CD14-positive monocyte (primary cell): ENCODE results near the gene USP31. TPM values are rescaled to one million over a fixed set of nuclear protein-coding genes. Genes with fewer than 3 reads are reported as not detected.

Experiments
- DNase-seq, 3 donors: peaks; one replicate each; pipeline ENCODE4 v3.0.0-alpha.2; 2011 to 2022
- H2AFZ ChIP-seq: 2 replicates; pipeline ENCODE4 v1.6.0; 2012; ENCODE audit warnings: mild to moderate bottlenecking, low read depth, low read length, inconsistent platforms; ENCODE audit not compliant: insufficient read depth, poor library complexity, severe bottlenecking
- H3K27ac ChIP-seq, 2 donors: 1 replicate in 1 of 2; 2 replicates in 1 of 2; pipeline ENCODE4 v1.5.1; 2012 to 2013; ENCODE audit warnings: low read length in 2 of 2, control low read depth in 1 of 2, inconsistent platforms in 1 of 2, low read depth in 1 of 2, mild to moderate bottlenecking in 1 of 2
- H3K27me3 ChIP-seq, 2 donors: one replicate each; pipeline versions ENCODE4 v1.6.0 to v1.6.1; 2011 to 2013; ENCODE audit warnings: low read length in 2 of 2; ENCODE audit not compliant: control insufficient read depth in 2 of 2, insufficient read depth in 2 of 2
- H3K36me3 ChIP-seq, 2 donors: replicated peaks in 1 of 2; 1 replicate in 1 of 2; 2 replicates in 1 of 2; pipeline versions ENCODE4 v1.5.1 to v1.6.1; 2012 to 2013; ENCODE audit warnings: low read length in 2 of 2, control low read depth in 1 of 2, inconsistent platforms in 1 of 2, mild to moderate bottlenecking in 1 of 2; ENCODE audit not compliant: insufficient read depth in 2 of 2, control insufficient read depth in 1 of 2
- H3K4me1 ChIP-seq, 2 donors: 1 replicate in 1 of 2; 2 replicates in 1 of 2; pipeline versions ENCODE4 v1.5.1 to v1.6.1; 2012 to 2013; ENCODE audit warnings: low read length in 2 of 2, control low read depth in 1 of 2, inconsistent platforms in 1 of 2, mild to moderate bottlenecking in 1 of 2, moderate library complexity in 1 of 2; ENCODE audit not compliant: insufficient read depth in 2 of 2, control insufficient read depth in 1 of 2
- H3K4me2 ChIP-seq: replicated peaks from 2 replicates; pipeline ENCODE3; 2012; ENCODE audit warnings: low read length, moderate library complexity, mild to moderate bottlenecking; ENCODE audit not compliant: poor library complexity, severe bottlenecking; ENCODE audit errors: extremely low read depth
- H3K4me3 ChIP-seq, 3 experiments: fragments of 200-600 bp in 1 of 3; sonication (generic) in 1 of 3; replicated peaks in 1 of 3; 1 replicate in 2 of 3; 2 replicates in 1 of 3; pipeline ENCODE4 v1.5.1; 2011 to 2013; ENCODE audit warnings: low read length in 3 of 3, mild to moderate bottlenecking in 3 of 3, control low read depth in 2 of 3, low read depth in 2 of 3, inconsistent platforms in 1 of 3, moderate library complexity in 1 of 3
- H3K79me2 ChIP-seq: 2 replicates; pipeline ENCODE4 v1.6.0; 2012; ENCODE audit warnings: mild to moderate bottlenecking, control low read depth, inconsistent platforms, low read length, moderate library complexity; ENCODE audit not compliant: insufficient read depth
- H3K9ac ChIP-seq: 2 replicates; pipeline ENCODE4 v1.6.0; 2017; ENCODE audit warnings: low read length, mild to moderate bottlenecking; ENCODE audit not compliant: insufficient read depth, poor library complexity, severe bottlenecking
- H3K9me3 ChIP-seq, 2 donors: replicated peaks in 1 of 2; 1 replicate in 1 of 2; 2 replicates in 1 of 2; pipeline versions ENCODE4 v1.5.1 to v1.6.1; 2012 to 2013; ENCODE audit warnings: low read length in 2 of 2, control low read depth in 1 of 2; ENCODE audit not compliant: control insufficient read depth in 1 of 2, insufficient read depth in 1 of 2
- H4K20me1 ChIP-seq: 2 replicates; pipeline ENCODE4 v1.6.0; 2012; ENCODE audit warnings: mild to moderate bottlenecking, low read length, control low read depth, moderate library complexity; ENCODE audit not compliant: insufficient read depth
- H3K27ac Mint-ChIP-seq, 7 donors: one replicate each; pipeline ENCODE4 v1.8.0; 2020; ENCODE audit warnings: mild to moderate bottlenecking in 7 of 7, mixed read lengths in 7 of 7, moderate library complexity in 6 of 7, inconsistent platforms in 2 of 7
- H3K27me3 Mint-ChIP-seq, 3 donors: one replicate each; pipeline ENCODE4 v1.8.0; 2021 to 2022; ENCODE audit warnings: low read depth in 3 of 3, mild to moderate bottlenecking in 3 of 3, mixed read lengths in 3 of 3, moderate library complexity in 3 of 3, inconsistent platforms in 1 of 3
- H3K36me3 Mint-ChIP-seq, 2 donors: one replicate each; pipeline ENCODE4 v1.8.0; 2020; ENCODE audit warnings: mixed read lengths in 2 of 2, inconsistent platforms in 1 of 2, mild to moderate bottlenecking in 1 of 2
- H3K4me1 Mint-ChIP-seq: one replicate; pipeline ENCODE4 v1.8.0; 2020; ENCODE audit warnings: mild to moderate bottlenecking, mixed read lengths
- H3K4me3 Mint-ChIP-seq, 2 donors: one replicate each; pipeline ENCODE4 v1.8.0; 2020; ENCODE audit warnings: mild to moderate bottlenecking in 2 of 2, mixed read lengths in 2 of 2, moderate library complexity in 1 of 2
- H3K9me3 Mint-ChIP-seq, 7 donors: one replicate each; pipeline ENCODE4 v1.8.0; 2020 to 2022; ENCODE audit warnings: mixed read lengths in 7 of 7, mild to moderate bottlenecking in 6 of 7, moderate library complexity in 6 of 7, inconsistent platforms in 2 of 7
- whole genome bisulfite sequencing: methylation state at CpG from one replicate; pipeline ENCODE4 v1.1.5; 2013; ENCODE audit warnings: missing lambda C conversion rate; ENCODE audit not compliant: insufficient coverage; 5-methylcytosine and 5-hydroxymethylcytosine counted together
- intact Hi-C, 2 donors: fragments of 100-400 bp; cut with micrococcal nuclease; formaldehyde crosslinking; loops; one replicate each; pipeline versions ENCODE4 v1.15.0 to v1.15.1; 2023
- polyA plus RNA-seq, 3 donors: library from polyadenylated mRNA; depleted of rRNA in 1 of 3; unstranded in 2 of 3; stranded (reverse) in 1 of 3; fragments of 300-500 nt in 2 of 3; fragments of >200 nt in 1 of 3; fragmentation: Illumina TruSeq in 2 of 3; gene quantifications; 1 replicate in 2 of 3; 2 replicates in 1 of 3; pipeline ENCODE4 v1.2.3, GENCODE V29; 2012 to 2021
- TF ChIP-seq, protein P1 (sequence below): fragments of 200-600 bp; IDR thresholded peaks from one replicate; pipeline ENCODE4 v1.8.0; 2022; ENCODE audit warnings: antibody characterized with exemption, mild to moderate bottlenecking

USP31 gene
- polyA plus RNA-seq, 3 donors = 0.15 to 4.1 (median 0.36) TPM

DNA sequence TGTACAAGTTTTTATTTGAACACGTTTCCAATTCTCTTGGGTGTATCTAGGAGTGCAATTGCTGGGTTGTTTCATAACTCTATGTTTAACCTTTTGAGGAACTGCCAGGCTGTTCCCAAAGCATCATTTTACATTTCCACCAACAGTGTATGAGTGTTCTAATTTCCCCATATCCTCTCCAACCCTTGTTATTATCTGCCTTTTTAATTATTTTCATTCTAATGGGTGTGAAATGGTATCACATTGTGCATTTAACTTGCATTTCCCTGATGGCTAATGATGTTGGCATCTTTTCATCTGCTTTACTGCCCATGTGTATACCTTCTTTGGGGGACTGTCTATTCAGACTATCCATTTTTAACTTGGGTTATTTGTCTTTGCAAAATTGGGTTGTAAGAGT is 104.2 kb downstream of the USP31 start:
- TF ChIP-seq, protein P1, sequence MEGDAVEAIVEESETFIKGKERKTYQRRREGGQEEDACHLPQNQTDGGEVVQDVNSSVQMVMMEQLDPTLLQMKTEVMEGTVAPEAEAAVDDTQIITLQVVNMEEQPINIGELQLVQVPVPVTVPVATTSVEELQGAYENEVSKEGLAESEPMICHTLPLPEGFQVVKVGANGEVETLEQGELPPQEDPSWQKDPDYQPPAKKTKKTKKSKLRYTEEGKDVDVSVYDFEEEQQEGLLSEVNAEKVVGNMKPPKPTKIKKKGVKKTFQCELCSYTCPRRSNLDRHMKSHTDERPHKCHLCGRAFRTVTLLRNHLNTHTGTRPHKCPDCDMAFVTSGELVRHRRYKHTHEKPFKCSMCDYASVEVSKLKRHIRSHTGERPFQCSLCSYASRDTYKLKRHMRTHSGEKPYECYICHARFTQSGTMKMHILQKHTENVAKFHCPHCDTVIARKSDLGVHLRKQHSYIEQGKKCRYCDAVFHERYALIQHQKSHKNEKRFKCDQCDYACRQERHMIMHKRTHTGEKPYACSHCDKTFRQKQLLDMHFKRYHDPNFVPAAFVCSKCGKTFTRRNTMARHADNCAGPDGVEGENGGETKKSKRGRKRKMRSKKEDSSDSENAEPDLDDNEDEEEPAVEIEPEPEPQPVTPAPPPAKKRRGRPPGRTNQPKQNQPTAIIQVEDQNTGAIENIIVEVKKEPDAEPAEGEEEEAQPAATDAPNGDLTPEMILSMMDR = no peak
- H4K20me1 ChIP-seq = no peaks in the 10 kb centered on the region
- Mint-ChIP-seq H3K4me1 (no peaks in the 10 kb centered on the region), H3K9me3 (peaks cover 0 to 7% (median 0%) of the 10 kb centered on the region in 7 donors), H3K27me3 (peaks cover 1 to 7% (median 2%) of the 10 kb centered on the region in 3 donors), H3K4me3 (no peak overlapping the region), H3K36me3 (no peaks in the 10 kb centered on the region), H3K27ac (no peak overlapping the region)
- H3K9ac ChIP-seq = no peak overlapping the region
- H3K9me3 ChIP-seq = peaks cover 0 to 3% of the 10 kb centered on the region in 2 donors
- no peak overlapping the region for H3K4me2 ChIP-seq
- intact Hi-C loops = no loop called here
- no peaks in the 10 kb centered on the region for H3K79me2 ChIP-seq
- peaks cover 2 to 3% of the 10 kb centered on the region in 2 donors for H3K27me3 ChIP-seq
- H3K36me3 ChIP-seq = no peaks in the 10 kb centered on the region
- WGBS = no CpG with 5 or more reads among the region's 1 CpG
- DNase-seq = no peak
- H3K4me1 ChIP-seq = no peaks in the 10 kb centered on the region
- no peak overlapping the region for H3K4me3 ChIP-seq
- no peak overlapping the region for H3K27ac ChIP-seq
- H2AFZ ChIP-seq = no peak overlapping the region

DNA sequence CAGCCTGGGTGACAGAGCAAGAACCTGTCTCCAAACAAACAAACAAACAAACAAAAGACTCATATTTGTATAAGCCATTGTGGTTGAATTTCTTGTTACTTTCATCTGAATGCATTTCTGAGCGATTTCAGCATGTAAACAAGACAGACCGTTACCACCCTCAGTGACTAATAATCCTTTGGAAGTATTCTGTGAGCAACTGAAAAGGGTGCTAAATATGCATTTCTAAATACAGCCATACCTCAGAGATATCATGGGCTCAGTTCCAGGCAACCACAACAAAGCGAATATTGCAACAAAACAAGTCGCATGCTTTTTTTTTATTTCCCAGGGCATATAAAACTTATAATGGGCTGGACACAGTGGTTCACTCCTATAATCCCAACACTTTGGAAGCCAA is 109.0 kb downstream of the USP31 start:
- Histone ChIP-seq H4K20me1 (no peaks in the 10 kb centered on the region), H3K4me1 (no peaks in the 10 kb centered on the region), H3K27me3 (no peaks in the 10 kb centered on the region), H3K79me2 (no peaks in the 10 kb centered on the region), H2AFZ (no peak overlapping the region), H3K4me3 (no peak overlapping the region), H3K9me3 (peaks cover 0 to 3% of the 10 kb centered on the region in 2 donors), H3K4me2 (no peak overlapping the region), H3K36me3 (no peaks in the 10 kb centered on the region), H3K9ac (no peak overlapping the region), H3K27ac (no peak overlapping the region)
- H3K36me3 Mint-ChIP-seq = no peaks in the 10 kb centered on the region
- intact Hi-C loops = no loop called here
- WGBS = 100% methylated on average over 2 of the region's 4 CpGs
- no peaks in the 10 kb centered on the region for H3K4me1 Mint-ChIP-seq
- no peak overlapping the region for H3K27ac Mint-ChIP-seq
- no peak for DNase-seq
- H3K4me3 Mint-ChIP-seq = no peak overlapping the region
- H3K9me3 Mint-ChIP-seq = peaks cover 0 to 5% (median 0%) of the 10 kb centered on the region in 7 donors
- TF ChIP-seq, protein P1 = no peak
- peaks cover 2 to 4% (median 3%) of the 10 kb centered on the region in 3 donors for H3K27me3 Mint-ChIP-seq
